Adrenal gland (tissue), 5 donors: ENCODE measurements around the gene CKS2.

Experiments
- CTCF ChIP-seq, 6 experiments: fragments of 450-650 bp in 4 of 6; fragments of 200-600 bp in 2 of 6; sonication (generic) in 1 of 6; IDR thresholded peaks; 1 replicate in 5 of 6; 2 replicates in 1 of 6; pipeline versions ENCODE4 v1.5.1 to v1.8.0; 2016 to 2021; ENCODE audit warnings: antibody characterized with exemption in 6 of 6, mild to moderate bottlenecking in 2 of 6, moderate library complexity in 1 of 6
- POLR2A ChIP-seq, 2 donors: fragments of 450-650 bp; IDR thresholded peaks; one replicate each; pipeline ENCODE4 v1.6.1; 2017; ENCODE audit warnings: antibody characterized with exemption in 2 of 2, mild to moderate bottlenecking in 2 of 2, moderate library complexity in 1 of 2
- donor health status: DM: no; HTN: no; CAD: no.

GRCh38 chr9:89352451-89352850 lies 41.5 kb downstream of the CKS2 start:
- TF ChIP-seq CTCF (IDR thresholded peaks at IDR 0.05) (no peak), POLR2A (IDR thresholded peaks at IDR 0.05) (no peak)
